ES-I3 (cell line): Measurements from ENCODE around the gene BTBD3.

ENCODE experiments used
- H3K36me3 ChIP-seq: 2 replicates; pipeline ENCODE4 v1.6.1; 2013; ENCODE audit warnings: mild to moderate bottlenecking, low read length, control low read depth, moderate library complexity; ENCODE audit not compliant: insufficient read depth
- H3K4me1 ChIP-seq: 2 replicates; pipeline ENCODE4 v1.6.1; 2013; ENCODE audit warnings: mild to moderate bottlenecking, control low read depth, low read length; ENCODE audit not compliant: insufficient read depth
- H3K9ac ChIP-seq: 2 replicates; pipeline ENCODE4 v1.6.1; 2013; ENCODE audit warnings: low read depth, mild to moderate bottlenecking, low read length, moderate library complexity
- H3K9me3 ChIP-seq: 2 replicates; pipeline ENCODE4 v1.6.1; 2013; ENCODE audit warnings: mild to moderate bottlenecking, low read length, moderate library complexity; ENCODE audit not compliant: control insufficient read depth, insufficient read depth

BTBD3 gene

GRCh38 chr20:11926292-11926998 is 8.8 kb downstream of the BTBD3 start:
- H3K4me1 ChIP-seq: no peaks in the 10 kb centered on the region
- H3K36me3 ChIP-seq: peaks cover 3% of the 10 kb centered on the region; the same call in 1 of the 2 replicates
- no peaks in the 10 kb centered on the region for H3K9me3 ChIP-seq

GRCh38 chr20:11929947-11930346 is 12.3 kb downstream of the BTBD3 start:
- H3K4me1 ChIP-seq: no peaks in the 10 kb centered on the region
- H3K9me3 ChIP-seq: no peaks in the 10 kb centered on the region
- no peaks in the 10 kb centered on the region for H3K36me3 ChIP-seq
- no peak overlapping the region for H3K9ac ChIP-seq

More at GRCh38 chr20:11926292-11926998, 8.8 kb downstream of the BTBD3 start:
- no peak overlapping the region for H3K9ac ChIP-seq

- H3K9me3 ChIP-seq: no peaks in the 10 kb centered on the region
- no peak overlapping the region for H3K9ac ChIP-seq
- no peaks in the 10 kb centered on the region; the same call in 1 of the 2 replicates for H3K4me1 ChIP-seq
- H3K36me3 ChIP-seq: no peaks in the 10 kb centered on the region
Observed at GRCh38 chr20:11935212-11936154, 17.8 kb downstream of the BTBD3 start.

- Histone ChIP-seq H3K4me1 (no peaks in the 10 kb centered on the region; the same call in 1 of the 2 replicates), H3K36me3 (no peaks in the 10 kb centered on the region), H3K9ac (no peak overlapping the region), H3K9me3 (no peaks in the 10 kb centered on the region)
Observed at GRCh38 chr20:11936157-11936556, 18.5 kb downstream of the BTBD3 start.

- no peak overlapping the region for H3K9ac ChIP-seq
- H3K9me3 ChIP-seq: no peaks in the 10 kb centered on the region
- no peaks in the 10 kb centered on the region; the same call in 1 of the 2 replicates for H3K4me1 ChIP-seq
- H3K36me3 ChIP-seq: no peaks in the 10 kb centered on the region
Observed at GRCh38 chr20:11937230-11937629, 19.5 kb downstream of the BTBD3 start.

- H3K4me1 ChIP-seq: no peaks in the 10 kb centered on the region
- H3K9me3 ChIP-seq: no peaks in the 10 kb centered on the region
- no peaks in the 10 kb centered on the region for H3K36me3 ChIP-seq
- H3K9ac ChIP-seq: no peak overlapping the region
Observed at GRCh38 chr20:11941593-11942246, 24.0 kb downstream of the BTBD3 start.

GRCh38 chr20:11943778-11944177 is 26.1 kb downstream of the BTBD3 start:
- Histone ChIP-seq H3K4me1 (no peaks in the 10 kb centered on the region), H3K9ac (no peak overlapping the region), H3K36me3 (no peaks in the 10 kb centered on the region), H3K9me3 (no peaks in the 10 kb centered on the region)

GRCh38 chr20:11948806-11949205 is 31.1 kb downstream of the BTBD3 start:
- H3K36me3 ChIP-seq: no peaks in the 10 kb centered on the region
- no peak overlapping the region for H3K9ac ChIP-seq
- no peaks in the 10 kb centered on the region for H3K9me3 ChIP-seq
- H3K4me1 ChIP-seq: no peaks in the 10 kb centered on the region

- Histone ChIP-seq H3K9me3 (no peaks in the 10 kb centered on the region), H3K9ac (no peak overlapping the region), H3K36me3 (no peaks in the 10 kb centered on the region), H3K4me1 (no peaks in the 10 kb centered on the region)
Observed at GRCh38 chr20:11949711-11950110, 32.0 kb downstream of the BTBD3 start.

GRCh38 chr20:11951696-11952095 is 34.0 kb downstream of the BTBD3 start:
- no peaks in the 10 kb centered on the region for H3K4me1 ChIP-seq
- no peaks in the 10 kb centered on the region for H3K36me3 ChIP-seq

GRCh38 chr20:11952639-11953038 is 34.9 kb downstream of the BTBD3 start:
- H3K4me1 ChIP-seq: no peaks in the 10 kb centered on the region
- no peaks in the 10 kb centered on the region for H3K9me3 ChIP-seq
- H3K36me3 ChIP-seq: no peaks in the 10 kb centered on the region
- H3K9ac ChIP-seq: no peak overlapping the region

More at GRCh38 chr20:11951696-11952095, 34.0 kb downstream of the BTBD3 start:
- Histone ChIP-seq H3K9me3 (no peaks in the 10 kb centered on the region), H3K9ac (no peak overlapping the region)

- Histone ChIP-seq H3K36me3 (no peaks in the 10 kb centered on the region), H3K9me3 (no peaks in the 10 kb centered on the region), H3K4me1 (no peaks in the 10 kb centered on the region), H3K9ac (no peak overlapping the region)
Observed at GRCh38 chr20:11957911-11958310, 40.2 kb downstream of the BTBD3 start.

- Histone ChIP-seq H3K36me3 (no peaks in the 10 kb centered on the region), H3K9ac (no peak overlapping the region), H3K4me1 (no peaks in the 10 kb centered on the region), H3K9me3 (no peaks in the 10 kb centered on the region)
Observed at GRCh38 chr20:11958855-11959254, 41.2 kb downstream of the BTBD3 start.

GRCh38 chr20:11965602-11966001 is 47.9 kb downstream of the BTBD3 start:
- H3K9me3 ChIP-seq: no peaks in the 10 kb centered on the region
- H3K36me3 ChIP-seq: no peaks in the 10 kb centered on the region
- H3K9ac ChIP-seq: no peak overlapping the region
- H3K4me1 ChIP-seq: no peaks in the 10 kb centered on the region
